A673 (cell line): ENCODE results near the gene MFRP.

Experiments
- EZH2 ChIP-seq: fragments of 200-600 bp; sonication (generic); IDR thresholded peaks from 2 replicates; pipeline ENCODE4 v1.6.1; 2017; ENCODE audit warnings: borderline replicate concordance, low read depth, mild to moderate bottlenecking, mixed read lengths, antibody characterized with exemption, low read length; ENCODE audit not compliant: poor library complexity, severe bottlenecking
- TF ChIP-seq, protein P1 (sequence below): fragments of 300-800, 200-600 bp; sonication (generic); conservative IDR thresholded peaks from 2 replicates; pipeline ENCODE4 v1.5.1; 2017; ENCODE audit warnings: low read depth, mild to moderate bottlenecking, antibody characterized with exemption, low read length, moderate library complexity, mixed read lengths

DNA sequence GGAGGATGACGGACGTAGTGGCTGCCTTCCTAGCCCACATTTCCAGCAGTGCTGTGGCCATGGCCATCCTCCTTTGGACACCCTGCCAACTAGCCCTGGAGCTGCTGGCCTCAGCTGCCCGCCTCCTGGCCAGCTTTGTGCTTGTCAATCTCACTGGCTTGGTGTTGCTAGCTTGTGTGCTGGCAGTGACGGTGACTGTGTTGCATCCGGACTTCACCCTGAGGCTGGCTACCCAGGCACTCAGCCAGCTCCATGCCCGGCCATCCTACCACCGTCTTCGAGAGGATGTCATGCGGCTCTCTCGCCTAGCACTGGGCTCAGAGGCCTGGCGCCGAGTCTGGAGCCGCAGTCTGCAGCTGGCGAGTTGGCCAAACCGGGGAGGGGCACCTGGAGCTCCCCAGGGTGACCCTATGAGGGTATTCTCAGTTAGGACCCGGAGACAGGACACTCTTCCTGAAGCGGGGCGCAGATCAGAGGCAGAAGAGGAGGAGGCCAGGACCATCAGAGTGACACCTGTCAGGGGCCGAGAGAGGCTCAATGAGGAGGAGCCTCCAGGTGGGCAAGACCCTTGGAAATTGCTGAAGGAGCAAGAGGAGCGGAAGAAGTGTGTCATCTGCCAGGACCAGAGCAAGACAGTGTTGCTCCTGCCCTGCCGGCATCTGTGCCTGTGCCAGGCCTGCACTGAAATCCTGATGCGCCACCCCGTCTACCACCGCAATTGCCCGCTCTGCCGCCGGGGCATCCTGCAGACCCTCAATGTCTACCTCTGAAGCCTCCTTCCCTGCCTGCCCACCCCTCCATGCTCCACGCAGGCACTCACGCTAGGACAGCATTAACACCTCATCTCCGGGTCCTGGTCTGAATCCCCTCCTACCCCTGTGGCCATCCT lies 10.6 kb downstream of the MFRP start:
- TF ChIP-seq, protein P1, sequence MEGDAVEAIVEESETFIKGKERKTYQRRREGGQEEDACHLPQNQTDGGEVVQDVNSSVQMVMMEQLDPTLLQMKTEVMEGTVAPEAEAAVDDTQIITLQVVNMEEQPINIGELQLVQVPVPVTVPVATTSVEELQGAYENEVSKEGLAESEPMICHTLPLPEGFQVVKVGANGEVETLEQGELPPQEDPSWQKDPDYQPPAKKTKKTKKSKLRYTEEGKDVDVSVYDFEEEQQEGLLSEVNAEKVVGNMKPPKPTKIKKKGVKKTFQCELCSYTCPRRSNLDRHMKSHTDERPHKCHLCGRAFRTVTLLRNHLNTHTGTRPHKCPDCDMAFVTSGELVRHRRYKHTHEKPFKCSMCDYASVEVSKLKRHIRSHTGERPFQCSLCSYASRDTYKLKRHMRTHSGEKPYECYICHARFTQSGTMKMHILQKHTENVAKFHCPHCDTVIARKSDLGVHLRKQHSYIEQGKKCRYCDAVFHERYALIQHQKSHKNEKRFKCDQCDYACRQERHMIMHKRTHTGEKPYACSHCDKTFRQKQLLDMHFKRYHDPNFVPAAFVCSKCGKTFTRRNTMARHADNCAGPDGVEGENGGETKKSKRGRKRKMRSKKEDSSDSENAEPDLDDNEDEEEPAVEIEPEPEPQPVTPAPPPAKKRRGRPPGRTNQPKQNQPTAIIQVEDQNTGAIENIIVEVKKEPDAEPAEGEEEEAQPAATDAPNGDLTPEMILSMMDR, result no peak
- TF ChIP-seq EZH2, result no peak
